SHP77 (cell line): ENCODE data around the gene BTLA.
"Not testable (repeated sequence)": the region's sequence is repeated elsewhere in the genome, so short reads cannot be mapped to it uniquely, and the experiment has no call there.

ENCODE experiments used
- DNase-seq, 2 experiments: peaks; one replicate each; lab custom pipeline; 2025; lab: John Stamatoyannopoulos, UW

Gene BTLA

GRCh38 chr3:112446343-112446742 lies 52.9 kb downstream of the BTLA start:
- DNase-seq: no peak

GRCh38 chr3:112445839-112446238 lies 53.4 kb downstream of the BTLA start:
- DNase-seq: no peak

- DNase-seq: no peak
Measured at GRCh38 chr3:112437146-112438022, 61.9 kb downstream of the BTLA start.

GRCh38 chr3:112429960-112430359 lies 69.3 kb downstream of the BTLA start:
- no peak for DNase-seq

- no peak for DNase-seq
Measured at GRCh38 chr3:112427123-112427522, 72.1 kb downstream of the BTLA start.

GRCh38 chr3:112425858-112426750 lies 73.2 kb downstream of the BTLA start:
- DNase-seq: no peak

- DNase-seq: no peak
Measured at GRCh38 chr3:112425382-112425781, 73.9 kb downstream of the BTLA start.

- DNase-seq: no peak
Measured at GRCh38 chr3:112424394-112424793, 74.9 kb downstream of the BTLA start.

- not testable (repeated sequence) for DNase-seq
Measured at GRCh38 chr3:112422921-112423320, 76.4 kb downstream of the BTLA start.

- DNase-seq: not testable (repeated sequence)
Measured at GRCh38 chr3:112418526-112418925, 80.7 kb downstream of the BTLA start.

GRCh38 chr3:112417696-112418318 lies 81.5 kb downstream of the BTLA start:
- DNase-seq: no peak

- no peak for DNase-seq
Measured at GRCh38 chr3:112416391-112417212, 82.7 kb downstream of the BTLA start.

GRCh38 chr3:112415390-112415789 lies 83.9 kb downstream of the BTLA start:
- no peak for DNase-seq
